ENCODE results near the gene MACROD2. TPM values are rescaled to one million over a fixed set of nuclear protein-coding genes. Genes with fewer than 3 reads are reported as not detected.

The MACROD2 gene
- total and polyA plus RNA-seq, 2 experiments from 2014 or later, result 2.8 to 4.3 TPM

GRCh38 chr20:15887387-15887786 is 1892.1 kb downstream of the MACROD2 start:
- H3K79me2 ChIP-seq (replicated peaks; ENCODE audit: insufficient read depth), result no peaks in the 10 kb centered on the region
- H3F3A ChIP-seq (replicated peaks; ENCODE audit: low read depth), result no peaks in the 10 kb centered on the region
- Mint-ChIP-seq H3K27me3 (ENCODE audit: insufficient read depth, low read depth, poor library complexity) (no peaks in the 10 kb centered on the region), H3K27ac (no peak overlapping the region), H3K4me1 (peaks cover 25% of the 10 kb centered on the region), H3K9me3 (peaks cover 8% of the 10 kb centered on the region), H3K4me3 (no peak overlapping the region), H3K36me3 (ENCODE audit: low read depth) (peaks cover 3% of the 10 kb centered on the region; the same call in 1 of the 3 replicates)
- no peak overlapping the region for H2AFZ ChIP-seq
- no peaks in the 10 kb centered on the region for H4K20me1 ChIP-seq (replicated peaks; ENCODE audit: insufficient read depth)
- peaks cover 11% of the 10 kb centered on the region; the same call in 1 of the 2 replicates for H3K9me2 ChIP-seq (ENCODE audit: insufficient read depth)
- TF ChIP-seq EZH2 (IDR thresholded peaks at IDR 0.05; ENCODE audit: low read depth, unreplicated experiment) (no peak), CREB1 (CRISPR knock-in tag; IDR thresholded peaks at IDR 0.05; ENCODE audit: low read depth) (no peak), EZH2phosphoT487 (IDR thresholded peaks at IDR 0.05; ENCODE audit: unreplicated experiment) (no peak), NANOG (IDR thresholded peaks at IDR 0.05; ENCODE audit: borderline replicate concordance) (no peak), JUNB (IDR thresholded peaks at IDR 0.05; ENCODE audit: unreplicated experiment) (no peak), ZNF331 (CRISPR knock-in tag; IDR thresholded peaks at IDR 0.05; ENCODE audit: low read depth) (no peak), POLR2AphosphoS5 (IDR thresholded peaks at IDR 0.05; ENCODE audit: low read depth) (no peak), ZNF462 (CRISPR knock-in tag; IDR thresholded peaks at IDR 0.05) (no peak), ZNF114 (CRISPR knock-in tag; IDR thresholded peaks at IDR 0.05) (no peak), REST (IDR thresholded peaks at IDR 0.05; ENCODE audit: unreplicated experiment) (no peak), CTCF (conservative IDR thresholded peaks at IDR 0.05; ENCODE audit: low read depth in 2 of 2) (no peak), STAT1 (IDR thresholded peaks at IDR 0.05; ENCODE audit: unreplicated experiment) (no peak), ETS1 (IDR thresholded peaks at IDR 0.05) (no peak)
- H3K4me2 ChIP-seq, result no peak overlapping the region
- no peak overlapping the region for H3K27ac ChIP-seq (ENCODE audit: low read depth)
- ATAC-seq (no peak), DNase-seq (ENCODE audit: low spot score) (no peak)
- H3K4me3 ChIP-seq, result no peak overlapping the region
- H3K36me3 ChIP-seq (ENCODE audit: insufficient read depth), result no peaks in the 10 kb centered on the region
- H3K4me1 ChIP-seq (ENCODE audit: insufficient read depth), result peaks cover 13% of the 10 kb centered on the region
- H3K27me3 ChIP-seq (ENCODE audit: insufficient read depth), result no peaks in the 10 kb centered on the region

Measured in GM23338 (cell line).